Measurements from ENCODE around the gene PCDHA5. TPM values are rescaled to one million over a fixed set of nuclear protein-coding genes. Genes with fewer than 3 reads are reported as not detected.

Gene PCDHA5
- total RNA-seq, 1 experiment from 2014 or later: 0.10 TPM

DNA sequence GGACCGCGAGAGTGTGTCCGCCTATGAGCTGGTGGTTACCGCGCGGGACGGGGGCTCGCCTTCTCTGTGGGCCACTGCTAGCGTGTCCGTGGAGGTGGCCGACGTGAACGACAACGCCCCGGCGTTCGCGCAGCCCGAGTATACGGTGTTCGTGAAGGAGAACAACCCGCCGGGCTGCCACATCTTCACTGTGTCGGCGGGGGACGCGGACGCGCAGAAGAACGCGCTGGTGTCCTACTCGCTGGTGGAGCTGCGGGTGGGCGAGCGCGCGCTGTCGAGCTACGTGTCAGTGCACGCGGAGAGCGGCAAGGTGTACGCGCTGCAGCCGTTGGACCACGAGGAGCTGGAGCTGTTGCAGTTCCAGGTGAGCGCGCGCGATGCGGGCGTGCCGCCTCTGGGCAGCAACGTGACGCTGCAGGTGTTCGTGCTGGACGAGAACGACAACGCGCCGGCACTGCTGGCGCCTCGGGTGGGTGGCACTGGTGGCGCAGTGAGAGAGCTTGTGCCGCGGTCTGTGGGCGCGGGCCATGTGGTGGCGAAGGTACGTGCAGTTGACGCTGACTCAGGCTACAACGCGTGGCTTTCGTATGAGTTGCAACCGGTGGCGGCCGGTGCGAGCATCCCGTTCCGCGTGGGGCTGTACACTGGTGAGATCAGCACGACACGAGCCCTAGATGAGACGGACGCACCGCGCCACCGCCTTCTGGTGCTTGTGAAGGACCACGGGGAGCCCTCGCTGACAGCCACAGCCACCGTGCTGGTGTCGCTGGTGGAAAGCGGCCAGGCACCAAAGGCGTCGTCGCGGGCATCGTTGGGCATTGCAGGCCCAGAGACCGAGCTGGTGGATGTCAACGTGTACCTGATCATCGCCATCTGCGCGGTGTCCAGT is 14.5 kb downstream of the PCDHA5 start:
- ATAC-seq: no peak
- in situ Hi-C loops (cut with HindIII; ENCODE audit: low pct_unique_long_range_greater_than_20kb, low sequenced_read_pairs): no loop called here
- CTCF ChIA-PET: no interaction called here

DNA sequence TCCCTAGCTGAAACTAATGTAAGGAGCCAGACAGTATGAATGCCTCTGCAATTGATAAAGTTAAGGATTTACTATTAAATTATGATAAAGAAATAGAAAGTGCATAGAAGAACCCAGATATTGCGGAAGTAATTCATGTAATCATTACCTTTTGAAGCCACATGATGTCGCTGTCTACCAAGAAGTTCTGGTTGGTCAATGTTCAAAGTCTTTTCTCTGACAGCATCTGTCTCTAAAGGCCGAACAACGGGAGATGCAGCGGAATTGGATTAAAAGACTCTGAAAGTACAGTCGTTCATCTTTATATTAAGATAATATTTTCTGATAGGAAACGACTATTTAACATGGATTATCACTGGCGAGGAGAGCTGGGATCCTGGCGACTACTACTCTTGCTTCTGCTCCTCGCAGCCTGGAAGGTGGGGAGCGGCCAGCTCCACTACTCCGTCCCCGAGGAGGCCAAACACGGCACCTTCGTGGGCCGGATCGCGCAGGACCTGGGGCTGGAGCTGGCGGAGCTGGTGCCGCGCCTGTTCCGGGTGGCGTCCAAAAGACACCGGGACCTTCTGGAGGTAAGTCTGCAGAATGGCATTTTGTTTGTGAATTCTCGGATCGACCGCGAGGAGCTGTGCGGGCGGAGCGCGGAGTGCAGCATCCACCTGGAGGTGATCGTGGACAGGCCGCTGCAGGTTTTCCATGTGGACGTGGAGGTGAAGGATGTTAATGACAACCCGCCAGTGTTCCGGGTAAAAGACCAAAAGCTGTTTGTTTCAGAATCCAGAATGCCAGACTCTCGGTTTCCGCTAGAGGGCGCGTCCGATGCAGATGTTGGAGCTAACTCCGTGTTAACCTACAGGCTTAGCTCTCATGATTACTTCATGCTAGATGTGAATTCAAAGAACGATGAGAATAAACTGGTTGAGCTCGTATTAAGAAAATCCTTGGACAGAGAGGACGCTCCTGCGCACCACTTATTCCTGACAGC is 19.9 kb downstream of the PCDHA5 start, which contains the start of gene PCDHA8:
PCDHA8 (plus strand) TSS at position 210 of the 985 bp plus-strand sequence; CDS start at position 345, 135 bp downstream.
- Histone ChIP-seq H3K9me3 (ENCODE audit: control insufficient read depth, insufficient read depth, low read depth, low read length) (no peaks in the 10 kb centered on the region), H3K27me3 (ENCODE audit: control insufficient read depth, insufficient read depth, low read length) (no peaks in the 10 kb centered on the region), H3K4me1 (ENCODE audit: control insufficient read depth, insufficient read depth, low read length) (no peaks in the 10 kb centered on the region), H3K4me3 (ENCODE audit: low read depth in 2 of 2, low read length in 2 of 2) (peak within 1 kb of the TSS; percentile 37 to 50), H3K36me3 (ENCODE audit: control insufficient read depth, insufficient read depth, low read length) (no peaks in the 10 kb centered on the region), H3K27ac (ENCODE audit: low read length) (no peak within 1 kb of the TSS)
- ATAC-seq (peak; percentile 78), DNase-seq (ENCODE audit: low read depth, low spot score) (no peak)
- in situ Hi-C loops (cut with HindIII; ENCODE audit: low pct_unique_long_range_greater_than_20kb, low sequenced_read_pairs): no loop called here
- ChIA-PET CTCF (interaction anchor here (0.6 to 1.3 kb wide), 4 partner anchors 14 to 200 kb away, joined by 3 to 7 read pairs (median 4); no protein-coding TSS in a partner anchor), POLR2A (no interaction called here)
- intact Hi-C loops (cut with micrococcal nuclease; ENCODE audit: unreplicated experiment): loop anchor here (1.0 kb wide), 1 partner anchor 200 kb away; no protein-coding TSS in a partner anchor
- BruUV-seq (replicated peaks): no TSS peak
- TF ChIP-seq, protein P1, sequence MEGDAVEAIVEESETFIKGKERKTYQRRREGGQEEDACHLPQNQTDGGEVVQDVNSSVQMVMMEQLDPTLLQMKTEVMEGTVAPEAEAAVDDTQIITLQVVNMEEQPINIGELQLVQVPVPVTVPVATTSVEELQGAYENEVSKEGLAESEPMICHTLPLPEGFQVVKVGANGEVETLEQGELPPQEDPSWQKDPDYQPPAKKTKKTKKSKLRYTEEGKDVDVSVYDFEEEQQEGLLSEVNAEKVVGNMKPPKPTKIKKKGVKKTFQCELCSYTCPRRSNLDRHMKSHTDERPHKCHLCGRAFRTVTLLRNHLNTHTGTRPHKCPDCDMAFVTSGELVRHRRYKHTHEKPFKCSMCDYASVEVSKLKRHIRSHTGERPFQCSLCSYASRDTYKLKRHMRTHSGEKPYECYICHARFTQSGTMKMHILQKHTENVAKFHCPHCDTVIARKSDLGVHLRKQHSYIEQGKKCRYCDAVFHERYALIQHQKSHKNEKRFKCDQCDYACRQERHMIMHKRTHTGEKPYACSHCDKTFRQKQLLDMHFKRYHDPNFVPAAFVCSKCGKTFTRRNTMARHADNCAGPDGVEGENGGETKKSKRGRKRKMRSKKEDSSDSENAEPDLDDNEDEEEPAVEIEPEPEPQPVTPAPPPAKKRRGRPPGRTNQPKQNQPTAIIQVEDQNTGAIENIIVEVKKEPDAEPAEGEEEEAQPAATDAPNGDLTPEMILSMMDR (IDR thresholded peaks at IDR 0.05): peak; percentile 71
- TF ChIP-seq, protein P2, sequence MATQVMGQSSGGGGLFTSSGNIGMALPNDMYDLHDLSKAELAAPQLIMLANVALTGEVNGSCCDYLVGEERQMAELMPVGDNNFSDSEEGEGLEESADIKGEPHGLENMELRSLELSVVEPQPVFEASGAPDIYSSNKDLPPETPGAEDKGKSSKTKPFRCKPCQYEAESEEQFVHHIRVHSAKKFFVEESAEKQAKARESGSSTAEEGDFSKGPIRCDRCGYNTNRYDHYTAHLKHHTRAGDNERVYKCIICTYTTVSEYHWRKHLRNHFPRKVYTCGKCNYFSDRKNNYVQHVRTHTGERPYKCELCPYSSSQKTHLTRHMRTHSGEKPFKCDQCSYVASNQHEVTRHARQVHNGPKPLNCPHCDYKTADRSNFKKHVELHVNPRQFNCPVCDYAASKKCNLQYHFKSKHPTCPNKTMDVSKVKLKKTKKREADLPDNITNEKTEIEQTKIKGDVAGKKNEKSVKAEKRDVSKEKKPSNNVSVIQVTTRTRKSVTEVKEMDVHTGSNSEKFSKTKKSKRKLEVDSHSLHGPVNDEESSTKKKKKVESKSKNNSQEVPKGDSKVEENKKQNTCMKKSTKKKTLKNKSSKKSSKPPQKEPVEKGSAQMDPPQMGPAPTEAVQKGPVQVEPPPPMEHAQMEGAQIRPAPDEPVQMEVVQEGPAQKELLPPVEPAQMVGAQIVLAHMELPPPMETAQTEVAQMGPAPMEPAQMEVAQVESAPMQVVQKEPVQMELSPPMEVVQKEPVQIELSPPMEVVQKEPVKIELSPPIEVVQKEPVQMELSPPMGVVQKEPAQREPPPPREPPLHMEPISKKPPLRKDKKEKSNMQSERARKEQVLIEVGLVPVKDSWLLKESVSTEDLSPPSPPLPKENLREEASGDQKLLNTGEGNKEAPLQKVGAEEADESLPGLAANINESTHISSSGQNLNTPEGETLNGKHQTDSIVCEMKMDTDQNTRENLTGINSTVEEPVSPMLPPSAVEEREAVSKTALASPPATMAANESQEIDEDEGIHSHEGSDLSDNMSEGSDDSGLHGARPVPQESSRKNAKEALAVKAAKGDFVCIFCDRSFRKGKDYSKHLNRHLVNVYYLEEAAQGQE (IDR thresholded peaks at IDR 0.05; ENCODE audit: insufficient read depth in 1 of 2, low read depth in 2 of 2, low read length in 1 of 2): no peak
- TF ChIP-seq TCF7L2 (IDR thresholded peaks at IDR 0.05; ENCODE audit: low read depth, low read length): no peak

More for the DNA sequence above, 14.5 kb downstream of the PCDHA5 start:
- Histone ChIP-seq H3K27me3 (ENCODE audit: control insufficient read depth, insufficient read depth, low read length) (no peaks in the 10 kb centered on the region), H3K4me1 (ENCODE audit: control insufficient read depth, insufficient read depth, low read length) (no peaks in the 10 kb centered on the region), H3K27ac (ENCODE audit: low read length) (no peak overlapping the region), H3K36me3 (ENCODE audit: control insufficient read depth, insufficient read depth, low read length) (no peaks in the 10 kb centered on the region), H3K9me3 (ENCODE audit: control insufficient read depth, insufficient read depth, low read depth, low read length) (no peaks in the 10 kb centered on the region; the same call in 1 of the 2 replicates), H3K4me3 (ENCODE audit: low read depth in 2 of 2, low read length in 2 of 2) (no peak overlapping the region)
- intact Hi-C loops (cut with micrococcal nuclease; ENCODE audit: unreplicated experiment): no loop called here
- no TSS peak for BruUV-seq (replicated peaks)
- DNase-seq (ENCODE audit: low read depth, low spot score): no peak
- TF ChIP-seq SIN3A (IDR thresholded peaks at IDR 0.05; ENCODE audit: borderline replicate concordance, insufficient read depth, low read depth, low read length) (no peak), POLR2AphosphoS5 (IDR thresholded peaks at IDR 0.05; ENCODE audit: low read depth, low read length) (no peak), TCF7L2 (IDR thresholded peaks at IDR 0.05; ENCODE audit: low read depth, low read length) (no peak)
- TF ChIP-seq, protein P2 (IDR thresholded peaks at IDR 0.05; ENCODE audit: insufficient read depth in 1 of 2, low read depth in 2 of 2, low read length in 1 of 2): no peak
- TF ChIP-seq, protein P1 (IDR thresholded peaks at IDR 0.05): no peak
- POLR2A ChIA-PET: no interaction called here

Measured in Panc1 (cell line).